ENCODE results near the gene ASCL2.
A peak's percentile ranks its signal among the peaks of the same experiment; 100 is the strongest.

ASCL2 gene

DNA sequence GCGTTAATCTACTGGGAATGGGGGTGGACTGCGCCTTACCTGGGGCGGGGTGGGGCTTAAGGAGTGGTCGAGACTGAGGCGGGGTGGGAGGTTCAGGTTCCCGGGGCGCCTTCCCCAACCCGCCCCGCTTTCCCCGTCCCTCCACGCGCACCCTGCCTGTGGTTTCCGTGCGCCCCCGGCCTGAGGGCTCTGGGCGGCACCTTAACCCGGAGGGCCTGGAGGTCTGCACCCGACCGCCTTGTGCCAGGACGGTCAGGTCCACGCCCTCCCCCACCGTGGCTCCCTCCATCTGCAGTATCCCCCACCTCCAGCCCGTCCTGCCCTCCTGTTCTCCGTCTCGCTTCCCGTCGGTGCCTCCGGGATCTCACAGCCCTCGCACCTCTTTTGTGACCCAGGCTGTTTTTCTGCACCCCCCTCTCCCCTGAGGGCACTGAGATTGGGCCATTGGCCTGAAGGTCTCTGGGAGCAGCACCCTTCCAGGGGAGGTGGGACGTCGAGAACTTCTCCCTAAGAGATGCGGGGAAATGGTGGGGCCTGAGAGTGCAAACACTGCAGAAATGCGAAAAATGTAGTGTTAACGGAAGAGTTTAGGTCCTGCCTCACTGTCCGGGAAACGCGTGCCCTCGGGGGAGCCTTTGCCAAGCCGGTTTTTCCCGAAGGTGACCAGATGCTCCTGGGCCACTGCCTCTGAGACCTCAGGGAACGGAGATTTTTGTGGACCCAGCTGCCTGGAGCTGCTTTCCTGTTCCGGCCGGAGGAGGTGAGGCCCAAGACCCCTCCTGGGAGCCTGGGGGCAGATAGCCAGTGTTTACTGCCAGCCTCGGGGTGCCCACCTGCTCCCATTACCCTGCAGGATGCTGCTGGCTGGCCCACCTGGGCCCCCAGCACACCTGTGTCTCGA is 1.2 kb upstream of the ASCL2 start:
- no peak for DNase-seq

DNA sequence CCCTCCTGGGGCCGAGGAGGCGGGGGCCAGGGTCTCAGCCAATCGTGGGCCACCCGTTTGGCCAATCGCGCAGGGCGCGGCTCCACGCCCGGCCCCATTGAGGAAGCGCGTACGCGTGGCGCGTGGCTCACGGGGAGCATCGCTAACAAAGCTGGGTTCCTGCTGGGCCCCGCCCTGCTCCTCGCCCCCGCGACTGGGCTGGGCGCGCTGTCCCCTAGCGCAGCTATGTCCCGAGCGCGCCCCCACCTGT is 614 bp upstream of the ASCL2 start:
- DNase-seq = peak; percentile 68 to 73

DNA sequence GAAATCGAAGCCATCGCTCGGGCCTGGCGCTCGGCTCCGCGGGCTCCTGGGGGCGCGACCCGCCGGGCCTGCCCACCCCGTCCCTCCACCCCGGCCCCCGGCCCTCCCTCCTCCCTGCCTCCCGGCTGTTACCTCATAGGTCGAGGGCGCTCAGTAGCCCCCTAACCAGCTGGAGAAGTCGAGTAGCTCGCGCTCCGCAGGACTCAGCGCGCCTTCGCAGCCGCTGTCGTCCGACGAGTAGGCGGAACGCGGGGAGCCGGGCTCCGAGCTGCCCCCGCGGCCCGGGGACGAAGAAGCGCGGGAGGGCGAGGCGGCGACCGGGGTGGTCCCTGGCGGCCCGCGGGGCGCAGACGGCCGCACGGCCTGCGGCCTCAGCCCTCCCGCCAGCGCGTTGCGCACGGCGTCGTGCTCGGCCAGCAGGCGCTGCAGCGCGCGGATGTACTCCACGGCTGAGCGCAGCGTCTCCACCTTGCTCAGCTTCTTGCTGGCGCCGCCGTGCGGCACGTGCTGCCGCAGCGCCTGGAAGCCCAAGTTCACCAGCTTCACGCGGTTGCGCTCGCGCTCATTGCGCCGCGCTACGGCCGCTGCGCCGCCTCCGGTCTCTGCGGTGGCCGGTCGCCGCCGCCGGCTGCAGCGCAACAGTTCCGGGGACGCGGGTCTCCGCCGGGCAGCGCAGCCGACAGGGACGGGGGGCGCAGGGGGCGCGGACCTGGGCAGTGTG is 627 bp downstream of the ASCL2 start:
- DNase-seq = peak in 1 of 2 donors; percentile 4

DNA sequence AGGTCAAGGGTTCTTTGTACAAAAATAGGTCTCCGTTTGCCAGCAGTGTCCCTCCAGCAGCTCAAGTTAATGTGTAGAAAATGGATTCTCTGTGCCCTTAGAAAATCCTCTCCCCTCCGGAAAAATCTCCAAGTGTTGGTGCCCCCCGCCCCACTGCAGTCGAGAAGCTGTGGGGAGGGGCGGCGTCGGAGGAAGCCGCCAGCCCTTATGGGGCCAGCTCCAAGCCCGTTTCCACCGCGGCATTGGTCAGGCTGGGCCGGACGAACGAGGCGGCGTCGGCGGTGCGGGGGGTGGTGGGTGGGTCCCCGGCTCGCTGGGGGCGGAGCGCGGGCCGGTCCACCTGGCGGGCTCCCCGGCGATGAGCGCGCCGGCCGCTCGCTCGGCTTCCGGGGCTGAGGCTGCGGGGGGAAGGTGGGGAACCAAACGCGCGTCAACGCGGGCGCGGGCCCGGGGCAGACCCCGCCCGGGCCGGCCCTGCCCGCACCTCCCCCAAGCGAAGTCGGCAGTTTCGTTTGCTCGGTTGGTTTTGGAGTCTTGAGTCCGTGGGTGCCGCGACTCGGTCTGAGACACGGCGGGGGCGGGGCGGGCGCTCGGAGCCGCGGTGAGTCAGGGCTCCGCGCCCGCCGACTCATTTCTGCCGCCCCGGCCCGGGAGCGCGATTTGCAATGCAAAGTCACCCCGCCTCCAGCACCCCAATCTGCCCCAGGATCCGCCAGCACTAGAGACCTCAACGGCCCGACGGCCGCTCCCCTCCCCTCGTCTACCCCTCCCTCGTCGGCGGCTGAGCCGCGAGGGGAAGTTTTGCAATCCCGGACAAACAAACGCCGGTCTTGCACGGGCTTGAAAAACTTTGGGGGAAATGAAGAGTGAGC is 1.4 kb downstream of the ASCL2 start:
- DNase-seq = peak; percentile 85 to 86

DNA sequence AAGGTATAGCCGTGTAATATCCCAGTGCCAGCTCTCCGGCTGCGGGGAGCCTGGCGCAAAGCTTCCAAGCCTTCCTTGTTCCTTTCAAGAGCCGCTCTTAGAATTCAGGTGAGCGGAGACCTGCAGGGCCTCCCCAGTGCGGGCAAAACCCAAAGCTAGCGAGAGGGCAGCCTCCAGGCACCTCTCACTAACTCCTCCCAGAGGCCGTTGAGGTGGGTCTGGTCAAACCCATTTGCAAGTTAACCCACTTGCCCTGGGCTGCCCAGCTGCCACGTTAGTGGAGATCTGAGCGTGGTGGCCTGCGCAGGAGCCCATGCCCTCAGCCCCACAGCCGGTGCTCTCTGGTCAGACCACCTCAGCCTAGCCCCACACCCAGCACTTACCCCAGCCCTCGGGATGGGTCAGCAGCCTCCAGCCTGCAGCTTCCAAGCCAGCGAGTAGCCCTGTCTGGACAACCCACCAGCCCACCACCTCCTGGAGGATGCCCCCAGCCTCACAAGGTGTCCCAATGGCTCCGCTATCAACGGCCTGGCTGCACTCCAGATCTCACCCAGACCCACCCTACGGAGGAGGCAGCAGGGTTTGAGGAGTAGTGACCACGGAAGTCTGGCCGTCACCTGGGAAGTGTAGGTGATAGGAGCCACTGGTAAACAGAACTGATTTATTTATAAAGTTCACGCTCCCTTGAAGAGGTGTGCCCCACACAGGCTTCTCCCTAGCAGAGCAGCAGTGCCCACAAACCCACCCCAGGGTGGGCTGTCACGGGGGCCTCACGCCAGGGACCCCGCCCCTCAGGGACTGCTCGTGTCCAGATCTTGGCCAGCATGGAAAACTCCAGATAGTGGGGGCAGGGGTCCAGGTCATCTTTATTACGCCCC is 2.3 kb downstream of the ASCL2 start:
- DNase-seq = no peak

DNA sequence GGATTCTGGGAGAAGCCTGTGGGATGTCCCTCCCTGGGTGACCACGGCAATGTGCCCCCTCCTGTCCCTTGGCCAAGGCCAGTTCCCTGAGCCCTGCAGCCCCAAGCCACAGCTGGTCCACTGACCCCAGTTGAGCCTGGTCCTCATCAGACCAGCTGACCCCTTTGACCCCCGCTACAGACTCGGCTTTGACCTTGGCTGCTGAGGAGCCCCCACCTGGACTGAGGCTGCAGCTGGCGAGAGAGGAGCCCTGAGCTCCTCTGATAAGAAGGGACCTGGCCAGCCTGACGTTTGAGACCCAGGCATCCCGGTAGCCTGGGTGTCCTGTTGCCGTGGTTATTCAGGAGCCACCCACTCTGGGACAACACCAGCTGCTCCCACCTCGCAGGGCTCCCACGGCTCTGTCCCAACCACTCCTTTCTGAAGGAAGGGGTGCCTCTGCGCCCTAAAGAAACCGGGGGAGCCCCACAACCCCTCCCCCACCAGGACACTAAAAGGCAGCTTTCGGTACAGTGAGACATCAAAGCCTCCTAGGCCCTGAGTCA is 3.0 kb downstream of the ASCL2 start:
- no peak for DNase-seq

DNA sequence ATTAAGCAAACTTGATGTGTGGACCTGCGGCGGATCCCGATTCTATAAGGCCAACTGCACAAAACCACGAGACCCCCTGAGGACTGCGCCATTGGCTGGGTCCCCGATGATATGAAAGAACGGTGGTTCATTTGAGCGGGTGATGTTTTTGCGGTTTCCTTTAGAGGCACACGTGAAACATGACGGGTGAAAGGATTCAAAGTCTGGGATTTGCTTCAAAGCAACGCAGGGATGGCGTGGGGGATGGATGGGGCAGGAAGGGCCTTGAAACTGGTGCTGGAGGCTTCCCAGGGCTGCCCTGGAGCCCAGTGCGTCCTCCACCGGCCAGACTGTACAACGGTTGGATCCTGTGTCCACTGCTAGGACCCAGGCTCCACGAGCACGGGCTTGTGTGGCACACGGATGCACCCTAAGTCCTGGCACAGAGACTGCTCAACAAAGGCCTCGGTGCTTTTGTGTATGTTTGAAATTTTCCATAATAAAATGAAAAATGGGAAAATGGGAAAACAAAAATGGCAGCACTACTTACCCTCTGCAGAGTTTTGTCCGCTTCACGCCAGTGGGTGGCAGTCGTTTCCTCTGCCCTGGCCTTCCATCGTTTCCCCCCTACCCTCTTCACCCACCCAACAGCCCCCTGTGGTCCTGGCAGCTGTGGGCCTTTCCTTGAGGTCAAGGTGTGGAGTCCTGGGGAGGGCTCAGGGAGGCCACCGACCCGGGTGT is 3.6 kb downstream of the ASCL2 start:
- DNase-seq = no peak

DNA sequence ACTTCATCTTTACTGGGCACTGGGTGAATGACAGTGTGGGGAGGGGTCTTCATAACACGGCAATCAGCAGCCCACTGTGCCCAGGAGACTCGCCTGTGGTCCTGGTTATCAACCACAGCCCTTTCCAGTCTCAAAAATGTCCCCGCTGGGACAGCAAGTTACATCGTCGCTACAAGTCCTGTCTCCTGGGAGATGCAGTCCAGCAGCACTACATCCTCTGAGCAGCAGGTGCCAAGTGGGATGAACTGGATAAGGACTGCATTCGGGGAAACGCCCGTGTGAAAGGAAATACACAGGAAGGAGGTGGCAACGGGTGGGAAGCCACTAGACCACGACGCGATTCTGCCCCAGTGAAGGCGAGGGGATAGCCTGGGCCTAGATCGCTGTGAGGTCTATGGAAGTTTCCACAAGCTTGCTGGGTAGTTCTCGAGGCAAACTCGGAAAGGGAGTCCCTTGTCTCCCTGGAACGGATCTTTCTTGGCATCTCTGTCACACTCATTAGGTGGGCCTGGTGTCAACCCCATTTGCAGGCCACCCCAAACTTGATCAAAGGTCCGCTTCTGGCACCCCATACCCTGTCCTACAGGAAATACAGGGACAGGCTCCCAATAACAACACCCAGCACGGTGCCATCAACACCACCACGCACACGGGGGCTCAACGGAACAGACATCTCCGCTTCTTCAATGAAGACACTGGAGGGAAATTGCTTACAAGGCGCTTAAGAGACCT is 4.4 kb downstream of the ASCL2 start:
- DNase-seq = no peak

DNA sequence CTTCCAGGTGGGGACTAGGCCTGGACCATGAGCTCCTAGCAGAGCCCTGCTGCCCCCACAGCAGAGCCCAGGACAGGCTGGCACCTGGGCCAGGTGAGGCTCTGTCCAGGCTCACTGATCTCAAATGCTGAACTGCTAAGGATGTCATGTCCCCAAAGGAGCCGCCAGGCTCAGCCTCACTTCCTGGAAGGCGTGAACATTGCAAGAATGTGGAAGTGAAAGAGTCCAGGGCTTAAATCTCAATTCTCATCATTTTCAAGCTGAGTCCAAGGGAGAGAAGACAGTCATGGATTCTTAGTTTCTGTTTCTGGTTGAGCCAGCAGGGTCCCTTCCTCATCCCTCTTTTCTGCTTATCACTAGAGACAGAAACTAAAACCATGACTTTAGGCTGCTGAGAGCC is 5.0 kb downstream of the ASCL2 start:
- peak; percentile 82 for DNase-seq

DNA sequence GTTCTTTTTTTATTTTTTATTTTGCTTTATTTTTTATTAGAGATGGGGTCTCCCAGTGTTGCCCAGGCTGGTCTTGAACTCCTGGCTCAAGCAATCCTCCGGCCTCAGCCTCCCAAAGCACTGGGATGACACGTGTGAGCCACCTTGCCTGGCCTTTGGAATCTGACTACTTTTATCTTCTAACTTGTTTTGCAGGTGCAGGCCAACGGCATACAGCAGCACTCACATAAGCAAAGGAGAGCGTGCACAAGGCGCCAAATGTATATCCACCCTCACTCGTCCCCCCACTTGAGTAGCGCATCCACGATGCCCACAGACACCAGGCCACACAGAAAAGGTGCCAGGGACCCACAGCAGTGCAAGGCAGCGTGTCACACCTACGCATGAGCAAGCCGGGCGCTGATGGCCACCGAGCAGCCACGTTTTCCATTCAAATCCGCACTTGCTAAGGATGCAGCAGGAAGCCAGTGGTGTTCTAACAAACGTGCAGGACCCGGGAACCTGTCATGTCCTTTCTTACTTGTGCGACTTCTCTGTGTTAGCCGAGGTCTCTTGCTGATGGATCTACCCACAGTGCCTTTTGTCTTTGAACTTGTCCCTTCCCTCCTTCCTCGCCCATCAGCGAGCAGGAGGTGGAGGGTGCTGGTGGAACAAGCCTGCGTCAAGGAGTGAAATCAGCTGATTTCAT is 5.9 kb downstream of the ASCL2 start:
- DNase-seq = no peak

DNA sequence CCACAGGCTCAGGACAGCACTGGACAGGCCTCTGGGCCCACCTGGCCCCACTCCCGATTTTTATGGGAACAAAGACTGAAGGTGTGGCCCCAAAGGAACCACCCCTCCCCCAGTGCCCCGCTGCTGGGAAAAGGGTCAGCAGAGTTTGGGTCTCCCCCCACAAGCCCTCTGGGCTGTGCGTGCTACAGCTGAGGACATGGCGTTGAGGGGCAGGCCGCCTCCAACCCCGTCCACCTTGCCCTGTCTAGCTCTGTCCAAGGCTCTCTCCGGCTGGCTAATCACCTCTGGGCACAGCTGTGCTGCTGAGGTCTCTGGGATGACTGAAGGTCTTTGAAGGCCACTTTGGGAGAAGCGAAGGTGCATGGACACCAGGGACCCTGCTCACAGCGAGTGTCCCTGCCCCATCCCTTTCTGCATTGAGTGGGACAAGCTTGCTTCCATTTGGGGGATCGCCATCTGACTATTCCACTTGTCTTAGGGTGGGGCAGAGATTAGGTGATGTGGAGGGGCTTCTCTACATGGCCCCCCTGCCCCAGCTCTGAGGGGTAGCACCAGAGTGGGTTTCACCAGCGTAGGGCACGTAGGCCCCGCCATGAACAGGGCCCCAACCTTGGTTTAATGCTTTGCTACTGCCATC is 6.5 kb downstream of the ASCL2 start:
- no peak for DNase-seq

DNA sequence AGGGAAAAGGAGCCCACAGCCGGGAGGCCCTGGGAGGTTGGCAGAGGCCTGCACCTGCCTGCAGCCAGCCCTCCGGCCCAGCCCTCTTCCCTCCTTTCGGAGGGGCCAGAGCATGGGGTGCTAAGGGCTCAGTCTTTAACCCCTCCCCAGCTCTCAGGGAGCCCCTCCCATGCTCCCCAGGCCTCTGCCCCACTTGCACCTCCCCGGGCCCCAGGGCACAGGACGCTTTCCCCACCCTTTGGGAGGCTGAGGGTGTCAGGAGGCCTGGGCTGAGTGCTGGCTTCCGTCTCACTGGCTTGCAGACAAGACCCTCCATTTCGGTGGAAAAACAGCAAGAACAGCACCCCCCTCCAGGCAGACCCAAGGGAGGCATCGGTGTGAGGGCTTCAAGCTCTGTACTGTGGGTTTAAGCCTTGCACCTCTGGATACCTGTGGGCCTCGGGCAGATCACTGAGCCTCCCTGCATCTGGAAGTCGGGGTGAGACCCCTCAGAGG is 7.3 kb downstream of the ASCL2 start:
- no peak for DNase-seq

DNA sequence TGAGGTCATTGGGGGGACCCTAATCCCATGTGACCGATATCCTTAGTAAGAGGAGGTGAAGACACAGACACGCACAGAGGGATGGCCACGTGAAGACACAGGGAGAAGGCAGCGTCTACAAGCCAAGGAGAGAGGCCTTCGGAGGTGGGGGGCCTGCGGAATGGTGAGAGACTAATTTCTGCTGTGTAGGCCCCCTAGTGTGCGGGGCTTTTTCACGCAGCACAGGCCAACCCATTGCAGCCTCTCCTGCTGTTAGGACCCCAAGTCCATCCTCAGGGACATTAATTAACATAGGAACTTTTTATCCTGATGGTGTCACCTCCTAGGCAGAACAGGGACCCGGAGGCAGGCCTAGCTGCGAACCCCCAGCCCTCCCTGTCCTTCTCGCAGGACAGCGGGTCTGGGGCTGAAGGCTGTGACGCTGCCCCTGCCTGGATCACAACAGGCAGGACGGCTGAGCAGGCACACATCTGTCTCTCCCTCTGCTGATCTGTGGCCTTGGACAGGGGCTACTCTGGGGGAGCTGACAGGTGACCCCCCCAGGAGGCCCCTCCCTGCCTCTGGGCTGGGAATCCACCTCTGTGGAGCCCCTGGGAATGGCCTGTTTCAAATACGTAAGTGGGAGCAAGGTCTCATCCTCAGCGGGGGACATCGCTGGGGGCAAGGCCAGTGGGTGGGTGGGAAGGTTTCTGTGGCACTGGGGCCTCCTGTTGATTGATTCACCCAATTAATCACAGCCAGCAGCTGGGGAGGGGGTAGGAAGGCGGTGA is 7.9 kb downstream of the ASCL2 start:
- no peak for DNase-seq

DNA sequence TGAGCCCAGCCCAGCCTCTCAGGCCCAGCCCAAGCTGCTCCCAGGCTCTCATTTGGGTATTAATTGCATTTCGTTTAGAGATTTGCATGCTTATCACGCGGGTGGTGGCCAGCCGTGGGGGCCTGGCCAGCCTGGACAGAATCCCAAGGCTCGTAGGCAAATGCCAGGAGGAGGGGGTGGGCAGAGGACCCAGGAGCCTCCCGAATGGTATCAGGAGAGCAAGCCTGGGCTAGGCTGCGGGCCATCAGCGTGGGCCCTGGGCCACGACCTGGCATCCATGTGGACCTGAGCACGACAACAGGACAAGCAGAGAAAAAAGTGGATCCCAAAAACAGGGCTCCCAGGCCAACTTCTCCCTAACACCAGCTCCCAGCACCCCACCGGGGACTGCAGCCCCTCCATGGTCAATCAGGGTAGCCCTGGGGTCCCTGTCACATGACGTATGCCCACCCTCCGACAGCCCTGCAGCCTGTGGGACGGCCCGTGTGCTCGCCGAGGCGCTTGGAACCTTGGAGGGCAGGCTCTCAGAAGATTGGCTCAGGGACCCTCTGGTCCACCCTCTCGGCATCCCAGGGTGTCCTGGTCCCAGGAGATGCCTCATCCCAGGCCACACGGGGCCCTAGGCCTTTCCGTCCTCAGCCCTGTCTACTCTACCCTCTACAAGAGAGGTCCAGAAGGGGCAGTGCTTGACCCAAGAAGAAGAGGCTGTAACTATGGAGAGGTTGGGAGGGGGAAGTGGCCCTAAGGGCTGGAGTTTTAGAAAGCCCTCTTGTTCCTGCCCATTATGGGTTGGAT is 8.8 kb downstream of the ASCL2 start:
- no peak for DNase-seq

DNA sequence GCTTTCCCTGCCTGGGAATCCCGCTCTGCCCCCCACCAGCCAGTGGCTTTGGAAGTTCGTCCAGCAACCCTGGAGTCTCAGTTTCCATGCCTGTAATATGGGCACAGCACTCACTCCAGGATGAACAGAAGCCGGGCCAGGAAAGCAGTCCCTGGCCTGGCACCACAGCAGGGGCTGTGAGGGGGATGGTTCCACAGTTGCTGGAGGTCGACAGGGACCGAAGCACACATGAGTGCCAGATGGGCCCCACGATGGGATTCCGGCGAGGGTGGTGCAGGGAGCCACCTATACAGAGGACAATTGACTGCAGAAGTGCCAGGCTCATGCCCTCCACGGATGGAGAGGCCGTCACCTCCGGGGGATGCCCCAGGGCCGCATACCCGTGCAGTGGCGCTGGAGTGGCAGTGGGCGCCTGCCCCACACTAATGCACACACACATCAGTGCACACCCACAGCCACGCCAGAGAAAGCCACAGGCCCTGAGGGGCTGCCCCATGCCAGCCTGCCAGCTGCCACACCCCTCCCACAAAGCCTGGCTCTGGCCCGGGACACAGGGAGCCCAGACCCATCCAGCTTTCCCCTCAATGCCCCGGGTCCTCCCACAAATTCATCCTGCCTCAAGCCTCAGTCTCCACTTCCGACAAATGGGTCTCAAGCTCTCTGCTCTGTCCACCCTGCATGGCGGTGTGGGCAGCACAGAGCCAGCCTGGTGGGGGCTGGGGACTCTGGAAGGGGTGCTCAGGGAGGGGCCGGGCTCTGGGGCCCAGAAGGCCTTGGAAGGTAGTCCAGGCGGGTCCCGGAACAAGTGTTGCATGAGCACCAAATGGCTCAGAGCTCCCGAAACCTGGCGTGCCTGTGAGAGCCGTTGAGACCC is 9.7 kb downstream of the ASCL2 start:
- no peak for DNase-seq

DNA sequence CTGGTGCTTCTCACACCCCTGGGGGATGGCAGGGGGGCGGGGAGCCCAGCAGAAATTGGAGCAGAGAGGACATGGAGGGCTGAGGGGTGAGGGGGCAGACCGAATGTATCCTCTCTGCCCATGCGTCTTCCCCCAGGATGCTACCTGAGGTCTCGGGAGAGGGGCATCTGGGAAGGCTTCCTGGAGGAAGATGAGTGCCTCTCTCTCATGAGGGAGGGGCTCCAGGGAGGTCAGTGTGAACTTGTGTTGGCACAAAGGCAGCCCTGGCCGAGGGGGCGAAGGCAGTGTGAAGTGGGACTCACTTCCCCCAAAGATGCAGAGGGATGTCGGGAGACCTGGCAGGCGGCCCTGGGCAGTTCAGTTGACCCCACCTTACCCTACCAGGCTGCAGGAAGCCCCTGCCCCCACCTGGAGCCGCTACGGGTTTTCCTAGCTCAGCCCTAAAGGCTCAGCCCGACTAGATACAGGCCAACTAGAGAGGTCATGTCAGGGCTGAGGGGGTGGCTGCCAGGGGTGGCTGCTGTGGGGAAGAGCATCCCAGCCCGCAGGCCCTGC is 10.4 kb downstream of the ASCL2 start:
- no peak for DNase-seq

DNA sequence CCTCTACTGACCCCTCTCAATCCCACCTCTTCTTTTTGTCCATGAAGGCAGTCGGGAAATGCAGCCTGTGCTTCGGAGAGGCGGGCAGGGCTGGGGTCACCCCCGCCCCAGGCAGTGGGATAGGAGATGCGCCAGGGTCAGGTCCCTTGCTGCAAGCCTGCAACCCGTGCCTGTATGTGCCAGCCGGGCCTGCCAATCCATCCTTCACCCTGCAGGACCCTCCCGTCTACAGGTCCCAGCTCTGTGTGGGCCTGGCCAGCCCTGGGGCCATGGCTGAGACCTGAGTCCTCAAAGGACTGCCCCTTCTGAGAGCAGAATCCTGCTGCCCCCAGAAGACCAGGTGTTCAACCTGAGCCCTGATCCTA is 10.9 kb downstream of the ASCL2 start:
- DNase-seq = no peak

All from inflammatory macrophage treated with lipopolysaccharide for 1 hour (primary cell).